GM23338 (cell line): ENCODE data around the gene PHYKPL. TPM values are rescaled to one million over a fixed set of nuclear protein-coding genes. Genes with fewer than 3 reads are reported as not detected.

Experiments
- ATAC-seq: fragments of 200-7000 bp; cut with Tn5 transposase; 3 replicates; pipeline ENCODE4 v1.9.1; 2020
- DNase-seq: peaks from one replicate; pipeline ENCODE4 v3.0.0-alpha.2; 2015; ENCODE audit warnings: low spot score
- H2AFZ ChIP-seq: fragments of 200-600 bp; sonication (generic); 2 replicates; pipeline ENCODE4 v1.8.0; 2016; ENCODE audit warnings: antibody characterized with exemption, mild to moderate bottlenecking, moderate library complexity
- H3F3A ChIP-seq: fragments of 200-600 bp; sonication (generic); replicated peaks from 2 replicates; pipeline ENCODE4 v1.8.0; 2017; ENCODE audit warnings: antibody characterized with exemption, mixed run types, low read depth
- H3K27ac ChIP-seq: fragments of 200-600 bp; sonication (generic); 2 replicates; pipeline ENCODE4 v1.6.1; 2016; ENCODE audit warnings: low read depth
- H3K27me3 ChIP-seq: fragments of 200-600 bp; sonication (generic); 2 replicates; pipeline ENCODE4 v1.8.0; 2016; ENCODE audit warnings: mild to moderate bottlenecking, mixed run types, moderate library complexity; ENCODE audit not compliant: insufficient read depth
- H3K36me3 ChIP-seq: fragments of 200-600 bp; sonication (generic); 2 replicates; pipeline ENCODE4 v1.8.0; 2016; ENCODE audit warnings: mild to moderate bottlenecking; ENCODE audit not compliant: insufficient read depth
- H3K4me1 ChIP-seq: fragments of 200-600 bp; sonication (generic); 2 replicates; pipeline ENCODE4 v1.8.0; 2016; ENCODE audit warnings: mild to moderate bottlenecking, moderate library complexity; ENCODE audit not compliant: insufficient read depth
- H3K4me2 ChIP-seq: fragments of 200-600 bp; sonication (generic); 2 replicates; pipeline ENCODE4 v1.7.1; 2017; ENCODE audit warnings: mixed run types
- H3K4me3 ChIP-seq: fragments of 200-600 bp; sonication (generic); 2 replicates; pipeline ENCODE4 v1.6.1; 2016; ENCODE audit warnings: mixed run types
- H3K79me2 ChIP-seq: fragments of 200-600 bp; sonication (generic); replicated peaks from 2 replicates; pipeline ENCODE4 v1.8.0; 2017; ENCODE audit warnings: mild to moderate bottlenecking; ENCODE audit not compliant: insufficient read depth
- H3K9me2 ChIP-seq: fragments of 200-600 bp; sonication (generic); 2 replicates; pipeline ENCODE4 v1.8.0; 2017; ENCODE audit not compliant: insufficient read depth
- H4K20me1 ChIP-seq: fragments of 200-600 bp; sonication (generic); replicated peaks from 2 replicates; pipeline ENCODE4 v1.8.0; 2017; ENCODE audit warnings: mild to moderate bottlenecking; ENCODE audit not compliant: insufficient read depth
- H3K27ac Mint-ChIP-seq: 2 replicates; pipeline ENCODE4 v1.8.0; 2020; ENCODE audit warnings: inconsistent platforms, mild to moderate bottlenecking, moderate library complexity, mixed read lengths
- H3K27me3 Mint-ChIP-seq: 3 replicates; pipeline ENCODE4 v1.8.0; 2022; ENCODE audit warnings: low read depth, mild to moderate bottlenecking, moderate library complexity, mixed read lengths, inconsistent platforms; ENCODE audit not compliant: insufficient read depth, poor library complexity
- H3K36me3 Mint-ChIP-seq: 3 replicates; pipeline ENCODE4 v1.8.0; 2021; ENCODE audit warnings: low read depth, mild to moderate bottlenecking, inconsistent platforms, moderate library complexity, mixed read lengths
- H3K4me1 Mint-ChIP-seq: 3 replicates; pipeline ENCODE4 v1.8.0; 2020; ENCODE audit warnings: mild to moderate bottlenecking, inconsistent platforms, mixed read lengths
- H3K4me3 Mint-ChIP-seq: 3 replicates; pipeline ENCODE4 v1.8.0; 2021; ENCODE audit warnings: moderate library complexity, mild to moderate bottlenecking, inconsistent platforms, mixed read lengths
- H3K9me3 Mint-ChIP-seq: 3 replicates; pipeline ENCODE4 v1.8.0; 2020; ENCODE audit warnings: moderate library complexity, mild to moderate bottlenecking, inconsistent platforms, mixed read lengths
- CREB1 ChIP-seq: fragments of 250-450 bp; sonication (Bioruptor Pico); IDR thresholded peaks from 2 replicates; pipeline ENCODE4 v1.5.0; 2020; ENCODE audit warnings: low read depth, mild to moderate bottlenecking, moderate library complexity
- EZH2 ChIP-seq: fragments of 200-600 bp; sonication (generic); IDR thresholded peaks from one replicate; pipeline ENCODE4 v1.8.0; 2017; ENCODE audit warnings: antibody characterized with exemption, mild to moderate bottlenecking, low read depth; ENCODE audit not compliant: unreplicated experiment
- JUNB ChIP-seq: IDR thresholded peaks from one replicate; pipeline ENCODE4 v1.6.1; 2016; ENCODE audit warnings: antibody characterized with exemption; ENCODE audit not compliant: unreplicated experiment
- NANOG ChIP-seq: IDR thresholded peaks from 2 replicates; pipeline ENCODE4 v1.6.1; 2016; ENCODE audit warnings: antibody characterized with exemption, borderline replicate concordance
- POLR2AphosphoS5 ChIP-seq: IDR thresholded peaks from 2 replicates; pipeline ENCODE4 v1.6.1; 2016; ENCODE audit warnings: antibody characterized with exemption, low read depth
- STAT1 ChIP-seq: IDR thresholded peaks from one replicate; pipeline ENCODE4 v1.6.1; 2016; ENCODE audit warnings: antibody characterized with exemption; ENCODE audit not compliant: unreplicated experiment
- ZNF331 ChIP-seq: fragments of 250-450 bp; sonication (Bioruptor Pico); IDR thresholded peaks from 2 replicates; pipeline ENCODE4 v1.5.0; 2020; ENCODE audit warnings: low read depth, mild to moderate bottlenecking, moderate library complexity
- polyA plus RNA-seq: library from polyadenylated mRNA; unstranded; fragments of >200 nt; fragmentation: Nextera tagmentation; extraction: Ambion mirVana; gene quantifications from 2 replicates; pipeline ENCODE4 v1.2.1, GENCODE V29; 2016
- total RNA-seq: library from RNA; depleted of rRNA; stranded (reverse); fragments of >200 nt; shearing (Covaris generic); gene quantifications from 2 replicates; pipeline ENCODE4 v1.2.3, GENCODE V29; 2014
- TF ChIP-seq, protein P1 (sequence below): IDR thresholded peaks from one replicate; pipeline ENCODE4 v1.6.1; 2018; ENCODE audit warnings: antibody characterized with exemption; ENCODE audit not compliant: unreplicated experiment
- TF ChIP-seq, protein P2 (sequence below), 2 experiments: fragments of 200-600 bp in 1 of 2; sonication (generic) in 1 of 2; conservative IDR thresholded peaks; 2 replicates each; pipeline versions ENCODE4 v1.5.1 to v1.6.1; 2016 to 2017; ENCODE audit warnings: antibody characterized with exemption in 2 of 2, low read depth in 2 of 2, mild to moderate bottlenecking in 2 of 2, moderate library complexity in 1 of 2
- TF ChIP-seq, protein P3 (sequence below): fragments of 250-450 bp; sonication (Bioruptor Pico); IDR thresholded peaks from 2 replicates; pipeline ENCODE4 v1.5.0; 2020; ENCODE audit warnings: mild to moderate bottlenecking, moderate library complexity

Gene PHYKPL
- total and polyA plus RNA-seq, 2 experiments from 2014 or later, result 15.9 to 20.8 TPM

DNA sequence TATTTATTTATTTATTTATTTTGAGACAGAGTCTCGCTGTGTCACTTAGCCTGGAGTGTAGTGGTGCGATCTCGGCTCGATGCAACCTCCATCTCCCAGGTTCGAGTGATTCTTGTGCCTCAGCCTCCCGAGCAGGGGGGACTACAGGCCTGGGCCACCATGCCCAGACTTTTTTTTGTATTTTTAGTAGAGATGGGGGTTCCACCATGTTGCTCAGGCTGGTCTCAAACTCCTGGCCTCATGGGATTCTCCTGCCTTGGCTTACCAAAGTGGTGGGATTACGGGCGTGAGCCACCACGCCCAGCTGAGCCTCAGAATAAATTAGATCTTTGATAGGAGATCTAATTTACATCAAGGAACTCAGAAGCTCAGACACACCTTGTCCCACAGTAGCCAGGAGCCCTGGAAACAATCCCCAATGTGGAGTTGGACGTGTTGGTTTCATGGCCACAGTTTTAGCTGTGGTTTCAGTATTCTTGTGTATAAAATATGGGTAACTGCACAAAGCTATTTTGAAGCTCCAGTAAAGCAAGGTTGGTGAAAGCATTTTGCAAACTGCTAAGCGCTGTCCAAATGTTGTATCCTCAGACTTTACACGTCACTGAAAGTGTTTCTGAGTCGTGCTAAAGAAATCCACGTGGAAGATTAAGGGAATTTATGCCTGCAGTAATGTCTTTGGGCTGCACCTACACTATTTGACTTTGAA, 31.2 kb downstream of the PHYKPL start (continued):
- TF ChIP-seq, protein P1, sequence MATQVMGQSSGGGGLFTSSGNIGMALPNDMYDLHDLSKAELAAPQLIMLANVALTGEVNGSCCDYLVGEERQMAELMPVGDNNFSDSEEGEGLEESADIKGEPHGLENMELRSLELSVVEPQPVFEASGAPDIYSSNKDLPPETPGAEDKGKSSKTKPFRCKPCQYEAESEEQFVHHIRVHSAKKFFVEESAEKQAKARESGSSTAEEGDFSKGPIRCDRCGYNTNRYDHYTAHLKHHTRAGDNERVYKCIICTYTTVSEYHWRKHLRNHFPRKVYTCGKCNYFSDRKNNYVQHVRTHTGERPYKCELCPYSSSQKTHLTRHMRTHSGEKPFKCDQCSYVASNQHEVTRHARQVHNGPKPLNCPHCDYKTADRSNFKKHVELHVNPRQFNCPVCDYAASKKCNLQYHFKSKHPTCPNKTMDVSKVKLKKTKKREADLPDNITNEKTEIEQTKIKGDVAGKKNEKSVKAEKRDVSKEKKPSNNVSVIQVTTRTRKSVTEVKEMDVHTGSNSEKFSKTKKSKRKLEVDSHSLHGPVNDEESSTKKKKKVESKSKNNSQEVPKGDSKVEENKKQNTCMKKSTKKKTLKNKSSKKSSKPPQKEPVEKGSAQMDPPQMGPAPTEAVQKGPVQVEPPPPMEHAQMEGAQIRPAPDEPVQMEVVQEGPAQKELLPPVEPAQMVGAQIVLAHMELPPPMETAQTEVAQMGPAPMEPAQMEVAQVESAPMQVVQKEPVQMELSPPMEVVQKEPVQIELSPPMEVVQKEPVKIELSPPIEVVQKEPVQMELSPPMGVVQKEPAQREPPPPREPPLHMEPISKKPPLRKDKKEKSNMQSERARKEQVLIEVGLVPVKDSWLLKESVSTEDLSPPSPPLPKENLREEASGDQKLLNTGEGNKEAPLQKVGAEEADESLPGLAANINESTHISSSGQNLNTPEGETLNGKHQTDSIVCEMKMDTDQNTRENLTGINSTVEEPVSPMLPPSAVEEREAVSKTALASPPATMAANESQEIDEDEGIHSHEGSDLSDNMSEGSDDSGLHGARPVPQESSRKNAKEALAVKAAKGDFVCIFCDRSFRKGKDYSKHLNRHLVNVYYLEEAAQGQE, result no peak
- no peak for TF ChIP-seq POLR2AphosphoS5
- TF ChIP-seq, protein P2, sequence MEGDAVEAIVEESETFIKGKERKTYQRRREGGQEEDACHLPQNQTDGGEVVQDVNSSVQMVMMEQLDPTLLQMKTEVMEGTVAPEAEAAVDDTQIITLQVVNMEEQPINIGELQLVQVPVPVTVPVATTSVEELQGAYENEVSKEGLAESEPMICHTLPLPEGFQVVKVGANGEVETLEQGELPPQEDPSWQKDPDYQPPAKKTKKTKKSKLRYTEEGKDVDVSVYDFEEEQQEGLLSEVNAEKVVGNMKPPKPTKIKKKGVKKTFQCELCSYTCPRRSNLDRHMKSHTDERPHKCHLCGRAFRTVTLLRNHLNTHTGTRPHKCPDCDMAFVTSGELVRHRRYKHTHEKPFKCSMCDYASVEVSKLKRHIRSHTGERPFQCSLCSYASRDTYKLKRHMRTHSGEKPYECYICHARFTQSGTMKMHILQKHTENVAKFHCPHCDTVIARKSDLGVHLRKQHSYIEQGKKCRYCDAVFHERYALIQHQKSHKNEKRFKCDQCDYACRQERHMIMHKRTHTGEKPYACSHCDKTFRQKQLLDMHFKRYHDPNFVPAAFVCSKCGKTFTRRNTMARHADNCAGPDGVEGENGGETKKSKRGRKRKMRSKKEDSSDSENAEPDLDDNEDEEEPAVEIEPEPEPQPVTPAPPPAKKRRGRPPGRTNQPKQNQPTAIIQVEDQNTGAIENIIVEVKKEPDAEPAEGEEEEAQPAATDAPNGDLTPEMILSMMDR (conservative IDR thresholded peaks at IDR 0.05; ENCODE audit: low read depth in 2 of 2), result no peak
- TF ChIP-seq ZNF331 (CRISPR knock-in tag), result no peak
- no peak for TF ChIP-seq EZH2
- TF ChIP-seq CREB1, result no peak
- TF ChIP-seq NANOG, result no peak

DNA sequence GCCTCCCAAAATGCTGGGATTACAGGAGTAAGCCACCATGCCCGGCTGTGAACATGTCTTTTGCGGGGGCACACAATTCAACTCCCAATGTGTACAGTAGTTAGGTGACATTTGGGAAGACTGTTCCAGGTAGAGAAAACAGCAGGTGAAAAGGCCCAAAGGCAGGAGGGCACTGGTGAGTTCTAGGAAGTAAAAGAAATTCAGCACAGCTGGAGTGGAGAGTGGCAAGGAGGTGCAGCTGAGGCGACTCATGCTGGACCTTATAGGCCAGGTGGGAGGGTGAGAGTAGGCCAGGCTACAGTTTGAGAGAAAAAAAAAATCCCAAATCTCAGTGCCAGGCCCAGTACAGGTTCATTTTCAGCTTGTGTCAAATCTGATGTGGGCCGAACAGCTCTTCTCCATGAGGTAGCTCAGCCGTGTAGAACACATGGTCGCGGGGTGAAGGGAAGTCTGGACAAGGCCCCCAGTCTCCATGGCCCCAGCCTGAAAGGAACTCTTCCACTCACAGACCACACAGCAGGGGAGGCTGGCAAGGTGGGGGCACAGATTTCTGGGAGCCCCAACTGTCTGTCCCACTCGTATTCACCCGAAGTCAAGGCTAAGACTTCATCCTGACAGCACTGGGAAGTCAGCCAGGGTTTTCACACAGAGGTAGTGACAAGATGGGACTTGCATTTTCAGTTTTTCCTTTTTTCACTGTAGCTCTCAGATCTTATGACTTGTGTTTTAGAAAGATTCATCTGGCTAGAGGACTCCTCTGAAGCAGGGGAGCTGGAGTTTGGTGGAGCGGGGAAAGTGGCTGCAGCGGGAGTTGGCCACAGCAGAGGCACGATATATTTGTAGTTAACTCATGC, 32.8 kb downstream of the PHYKPL start:
- Histone ChIP-seq H3K36me3 (no peaks in the 10 kb centered on the region), H3K27ac (no peak overlapping the region), H3K79me2 (peaks cover 12% of the 10 kb centered on the region), H3K27me3 (no peaks in the 10 kb centered on the region), H3K9me2 (no peaks in the 10 kb centered on the region), H4K20me1 (no peaks in the 10 kb centered on the region; the same call in 1 of the 2 replicates), H3K4me1 (0 out of 2 replicates have a peak, but pooled peaks cover 3% of the 10 kb centered on the region), H2AFZ (no peak overlapping the region), H3K4me3 (no peak overlapping the region), H3K4me2 (no peak overlapping the region), H3F3A (0 out of 2 replicates have a peak, but pooled peaks cover 3% of the 10 kb centered on the region)
- no peak overlapping the region for H3K27ac Mint-ChIP-seq
- peaks cover 16% of the 10 kb centered on the region for H3K27me3 Mint-ChIP-seq
- ATAC-seq (no peak), DNase-seq (no peak)
- peaks cover 6% of the 10 kb centered on the region for H3K36me3 Mint-ChIP-seq
- H3K9me3 Mint-ChIP-seq, result peaks cover 5% of the 10 kb centered on the region; the same call in 2 of the 3 replicates
- no peak overlapping the region; the same call in 2 of the 3 replicates for H3K4me3 Mint-ChIP-seq
- H3K4me1 Mint-ChIP-seq, result peaks cover 18% of the 10 kb centered on the region
- TF ChIP-seq POLR2AphosphoS5 (no peak), ZNF331 (CRISPR knock-in tag) (no peak), JUNB (no peak), STAT1 (no peak)
- TF ChIP-seq, protein P3, sequence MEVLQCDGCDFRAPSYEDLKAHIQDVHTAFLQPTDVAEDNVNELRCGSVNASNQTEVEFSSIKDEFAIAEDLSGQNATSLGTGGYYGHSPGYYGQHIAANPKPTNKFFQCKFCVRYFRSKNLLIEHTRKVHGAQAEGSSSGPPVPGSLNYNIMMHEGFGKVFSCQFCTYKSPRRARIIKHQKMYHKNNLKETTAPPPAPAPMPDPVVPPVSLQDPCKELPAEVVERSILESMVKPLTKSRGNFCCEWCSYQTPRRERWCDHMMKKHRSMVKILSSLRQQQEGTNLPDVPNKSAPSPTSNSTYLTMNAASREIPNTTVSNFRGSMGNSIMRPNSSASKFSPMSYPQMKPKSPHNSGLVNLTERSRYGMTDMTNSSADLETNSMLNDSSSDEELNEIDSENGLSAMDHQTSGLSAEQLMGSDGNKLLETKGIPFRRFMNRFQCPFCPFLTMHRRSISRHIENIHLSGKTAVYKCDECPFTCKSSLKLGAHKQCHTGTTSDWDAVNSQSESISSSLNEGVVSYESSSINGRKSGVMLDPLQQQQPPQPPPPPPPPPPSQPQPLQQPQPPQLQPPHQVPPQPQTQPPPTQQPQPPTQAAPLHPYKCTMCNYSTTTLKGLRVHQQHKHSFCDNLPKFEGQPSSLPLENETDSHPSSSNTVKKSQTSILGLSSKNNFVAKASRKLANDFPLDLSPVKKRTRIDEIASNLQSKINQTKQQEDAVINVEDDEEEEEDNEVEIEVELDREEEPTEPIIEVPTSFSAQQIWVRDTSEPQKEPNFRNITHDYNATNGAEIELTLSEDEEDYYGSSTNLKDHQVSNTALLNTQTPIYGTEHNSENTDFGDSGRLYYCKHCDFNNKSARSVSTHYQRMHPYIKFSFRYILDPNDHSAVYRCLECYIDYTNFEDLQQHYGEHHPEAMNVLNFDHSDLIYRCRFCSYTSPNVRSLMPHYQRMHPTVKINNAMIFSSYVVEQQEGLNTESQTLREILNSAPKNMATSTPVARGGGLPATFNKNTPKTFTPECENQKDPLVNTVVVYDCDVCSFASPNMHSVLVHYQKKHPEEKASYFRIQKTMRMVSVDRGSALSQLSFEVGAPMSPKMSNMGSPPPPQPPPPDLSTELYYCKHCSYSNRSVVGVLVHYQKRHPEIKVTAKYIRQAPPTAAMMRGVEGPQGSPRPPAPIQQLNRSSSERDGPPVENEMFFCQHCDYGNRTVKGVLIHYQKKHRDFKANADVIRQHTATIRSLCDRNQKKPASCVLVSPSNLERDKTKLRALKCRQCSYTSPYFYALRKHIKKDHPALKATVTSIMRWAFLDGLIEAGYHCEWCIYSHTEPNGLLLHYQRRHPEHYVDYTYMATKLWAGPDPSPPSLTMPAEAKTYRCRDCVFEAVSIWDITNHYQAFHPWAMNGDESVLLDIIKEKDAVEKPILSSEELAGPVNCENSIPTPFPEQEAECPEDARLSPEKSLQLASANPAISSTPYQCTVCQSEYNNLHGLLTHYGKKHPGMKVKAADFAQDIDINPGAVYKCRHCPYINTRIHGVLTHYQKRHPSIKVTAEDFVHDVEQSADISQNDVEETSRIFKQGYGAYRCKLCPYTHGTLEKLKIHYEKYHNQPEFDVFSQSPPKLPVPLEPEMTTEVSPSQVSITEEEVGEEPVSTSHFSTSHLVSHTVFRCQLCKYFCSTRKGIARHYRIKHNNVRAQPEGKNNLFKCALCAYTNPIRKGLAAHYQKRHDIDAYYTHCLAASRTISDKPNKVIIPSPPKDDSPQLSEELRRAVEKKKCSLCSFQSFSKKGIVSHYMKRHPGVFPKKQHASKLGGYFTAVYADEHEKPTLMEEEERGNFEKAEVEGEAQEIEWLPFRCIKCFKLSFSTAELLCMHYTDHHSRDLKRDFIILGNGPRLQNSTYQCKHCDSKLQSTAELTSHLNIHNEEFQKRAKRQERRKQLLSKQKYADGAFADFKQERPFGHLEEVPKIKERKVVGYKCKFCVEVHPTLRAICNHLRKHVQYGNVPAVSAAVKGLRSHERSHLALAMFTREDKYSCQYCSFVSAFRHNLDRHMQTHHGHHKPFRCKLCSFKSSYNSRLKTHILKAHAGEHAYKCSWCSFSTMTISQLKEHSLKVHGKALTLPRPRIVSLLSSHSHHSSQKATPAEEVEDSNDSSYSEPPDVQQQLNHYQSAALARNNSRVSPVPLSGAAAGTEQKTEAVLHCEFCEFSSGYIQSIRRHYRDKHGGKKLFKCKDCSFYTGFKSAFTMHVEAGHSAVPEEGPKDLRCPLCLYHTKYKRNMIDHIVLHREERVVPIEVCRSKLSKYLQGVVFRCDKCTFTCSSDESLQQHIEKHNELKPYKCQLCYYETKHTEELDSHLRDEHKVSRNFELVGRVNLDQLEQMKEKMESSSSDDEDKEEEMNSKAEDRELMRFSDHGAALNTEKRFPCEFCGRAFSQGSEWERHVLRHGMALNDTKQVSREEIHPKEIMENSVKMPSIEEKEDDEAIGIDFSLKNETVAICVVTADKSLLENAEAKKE, result no peak
